H9 (cell line): ENCODE measurements around the gene CDC14A. TPM values are rescaled to one million over a fixed set of nuclear protein-coding genes. Genes with fewer than 3 reads are reported as not detected.

ENCODE experiments used
- DNase-seq: peaks from one replicate; pipeline ENCODE4 v3.0.0-alpha.2; 2017
- H2AFZ ChIP-seq: one replicate; pipeline ENCODE4 v1.6.1; 2013; ENCODE audit warnings: mild to moderate bottlenecking, low read length, control low read depth, moderate library complexity
- H2AK5ac ChIP-seq: 2 replicates; pipeline ENCODE4 v1.6.1; 2013; ENCODE audit warnings: low read length, control low read depth, mixed read lengths; ENCODE audit not compliant: insufficient read length
- H2BK120ac ChIP-seq: one replicate; pipeline ENCODE4 v1.6.1; 2013; ENCODE audit warnings: low read depth, mild to moderate bottlenecking, low read length, control low read depth, inconsistent platforms; ENCODE audit not compliant: poor library complexity, severe bottlenecking
- H2BK12ac ChIP-seq: 2 replicates; pipeline ENCODE4 v1.6.1; 2013; ENCODE audit warnings: low read length, control low read depth, mixed read lengths, low read depth; ENCODE audit not compliant: insufficient read length
- H2BK15ac ChIP-seq: 2 replicates; pipeline ENCODE4 v1.6.1; 2013; ENCODE audit warnings: low read depth, low read length, control low read depth
- H2BK20ac ChIP-seq: one replicate; pipeline ENCODE4 v1.6.1; 2013; ENCODE audit warnings: low read depth, mild to moderate bottlenecking, low read length, control low read depth, inconsistent platforms; ENCODE audit not compliant: poor library complexity, severe bottlenecking
- H2BK5ac ChIP-seq: 2 replicates; pipeline ENCODE4 v1.6.1; 2013; ENCODE audit warnings: low read length, control low read depth, mixed read lengths; ENCODE audit not compliant: insufficient read length
- H3K14ac ChIP-seq: 2 replicates; pipeline ENCODE4 v1.6.1; 2013; ENCODE audit warnings: low read length, control low read depth; ENCODE audit not compliant: insufficient read depth
- H3K18ac ChIP-seq: 2 replicates; pipeline ENCODE4 v1.6.1; 2013; ENCODE audit warnings: low read depth, mild to moderate bottlenecking, mixed read lengths, low read length, control low read depth; ENCODE audit not compliant: insufficient read length
- H3K23ac ChIP-seq: 2 replicates; pipeline ENCODE4 v1.6.1; 2013; ENCODE audit warnings: low read length, control low read depth, mixed read lengths, low read depth; ENCODE audit not compliant: insufficient read length
- H3K23me2 ChIP-seq: 2 replicates; pipeline ENCODE4 v1.6.1; 2013; ENCODE audit warnings: low read depth, mild to moderate bottlenecking, mixed read lengths, low read length, control low read depth; ENCODE audit not compliant: insufficient read length, poor library complexity, severe bottlenecking
- H3K27ac ChIP-seq: 2 replicates; pipeline ENCODE4 v1.5.1; 2013; ENCODE audit warnings: low read length, control low read depth, mixed read lengths, low read depth; ENCODE audit not compliant: insufficient read length
- H3K27me3 ChIP-seq: 2 replicates; pipeline ENCODE4 v1.6.1; 2013; ENCODE audit warnings: low read length, control low read depth, inconsistent platforms; ENCODE audit not compliant: insufficient read depth
- H3K4ac ChIP-seq: 2 replicates; pipeline ENCODE4 v1.6.1; 2013; ENCODE audit warnings: low read depth, mild to moderate bottlenecking, control low read depth, inconsistent platforms, low read length, moderate library complexity
- H3K4me1 ChIP-seq: 2 replicates; pipeline ENCODE4 v1.6.1; 2013; ENCODE audit warnings: low read length, control low read depth, inconsistent platforms; ENCODE audit not compliant: insufficient read depth
- H3K4me2 ChIP-seq: 2 replicates; pipeline ENCODE4 v1.6.1; 2013; ENCODE audit warnings: low read length, control low read depth, mixed read lengths; ENCODE audit not compliant: insufficient read length, insufficient read depth
- H3K56ac ChIP-seq: 2 replicates; pipeline ENCODE4 v1.6.1; 2013; ENCODE audit warnings: low read depth, mild to moderate bottlenecking, mixed read lengths, low read length, control low read depth; ENCODE audit not compliant: insufficient read length
- H3K79me1 ChIP-seq: 2 replicates; pipeline ENCODE4 v1.6.1; 2013; ENCODE audit warnings: low read depth, mild to moderate bottlenecking, moderate library complexity, low read length, control low read depth, inconsistent platforms; ENCODE audit not compliant: insufficient read depth, poor library complexity, severe bottlenecking
- H3K79me2 ChIP-seq: 2 replicates; pipeline ENCODE4 v1.6.1; 2013; ENCODE audit warnings: low read length, control low read depth, inconsistent platforms; ENCODE audit not compliant: insufficient read depth
- H3K9ac ChIP-seq: 2 replicates; pipeline ENCODE4 v1.6.1; 2013; ENCODE audit warnings: low read length, control low read depth, mixed read lengths; ENCODE audit not compliant: insufficient read length; ENCODE audit errors: extremely low read depth
- H3K9me3 ChIP-seq: one replicate; pipeline ENCODE4 v1.6.1; 2013; ENCODE audit warnings: low read depth, low read length, inconsistent platforms; ENCODE audit not compliant: control insufficient read depth
- H3T11ph ChIP-seq: one replicate; pipeline ENCODE4 v1.6.1; 2013; ENCODE audit warnings: mild to moderate bottlenecking, low read length, control low read depth, inconsistent platforms
- H4K20me1 ChIP-seq: one replicate; pipeline ENCODE4 v1.6.1; 2013; ENCODE audit not compliant: control insufficient read depth, insufficient read length, insufficient read depth
- H4K5ac ChIP-seq: 2 replicates; pipeline ENCODE4 v1.6.1; 2013; ENCODE audit warnings: low read depth, mild to moderate bottlenecking, mixed read lengths, low read length, control low read depth; ENCODE audit not compliant: insufficient read length
- H4K8ac ChIP-seq: replicated peaks from 2 replicates; pipeline ENCODE4 v1.6.1; 2013; ENCODE audit warnings: low read length, control low read depth, mixed read lengths, low read depth; ENCODE audit not compliant: insufficient read length
- H4K91ac ChIP-seq: 2 replicates; pipeline ENCODE4 v1.6.1; 2013; ENCODE audit warnings: low read depth, mild to moderate bottlenecking, moderate library complexity, mixed read lengths, low read length, control low read depth; ENCODE audit not compliant: insufficient read length
- H3K27ac Mint-ChIP-seq, 3 experiments: 2 replicates in 2 of 3; 3 replicates in 1 of 3; pipeline ENCODE4 v1.8.0; 2020 to 2021; ENCODE audit warnings: mixed read lengths in 3 of 3, mild to moderate bottlenecking in 1 of 3, moderate library complexity in 1 of 3
- H3K27me3 Mint-ChIP-seq: 2 replicates; pipeline ENCODE4 v1.8.0; 2021; ENCODE audit warnings: low read depth, mild to moderate bottlenecking, moderate library complexity, mixed read lengths
- H3K36me3 Mint-ChIP-seq, 3 experiments: 2 replicates in 2 of 3; 3 replicates in 1 of 3; pipeline ENCODE4 v1.8.0; 2020 to 2021; ENCODE audit warnings: low read depth in 3 of 3, mixed read lengths in 3 of 3; ENCODE audit not compliant: insufficient read depth in 1 of 3
- H3K4me1 Mint-ChIP-seq, 2 experiments: 2 replicates each; pipeline ENCODE4 v1.8.0; 2020; ENCODE audit warnings: mixed read lengths in 2 of 2
- H3K4me3 Mint-ChIP-seq, 2 experiments: 2 replicates in 1 of 2; 3 replicates in 1 of 2; pipeline ENCODE4 v1.8.0; 2020 to 2021; ENCODE audit warnings: mild to moderate bottlenecking in 2 of 2, mixed read lengths in 2 of 2, moderate library complexity in 1 of 2
- H3K9me3 Mint-ChIP-seq, 2 experiments: 2 replicates in 1 of 2; 3 replicates in 1 of 2; pipeline ENCODE4 v1.8.0; 2020; ENCODE audit warnings: mild to moderate bottlenecking in 2 of 2, mixed read lengths in 2 of 2, moderate library complexity in 1 of 2
- WGBS: extraction: QIAGEN DNeasy Blood & Tissue Kit; methylation state at CpG from one replicate; pipeline ENCODE4 v1.1.7; 2013; ENCODE audit warnings: missing lambda C conversion rate, low lambda C conversion rate, mixed read lengths; ENCODE audit not compliant: insufficient read length; ENCODE audit errors: extremely low coverage; 5-methylcytosine and 5-hydroxymethylcytosine counted together
- total RNA-seq: library from RNA; stranded (reverse); gene quantifications from 2 replicates; pipeline ENCODE4 v1.2.1, GENCODE V29; 2021
- TF ChIP-seq, protein P1 (sequence below): fragments of 200-600 bp; sonication (generic); conservative IDR thresholded peaks from 3 replicates; pipeline ENCODE4 v1.8.0; 2021; ENCODE audit warnings: antibody characterized with exemption, mild to moderate bottlenecking

CDC14A gene
- total RNA-seq, 1 experiment from 2014 or later = 8.9 TPM

GRCh38 chr1:100398648-100399047 is 46.3 kb downstream of the CDC14A start:
- H3K36me3 Mint-ChIP-seq = peaks cover 0 to 2% (median 0%) of the 10 kb centered on the region in 3 experiments; a peak in 2 of 7 replicates
- no CpG with 5 or more reads among the region's 2 CpGs for WGBS
- H2BK120ac ChIP-seq = no peak overlapping the region

More at GRCh38 chr1:100398648-100399047, 46.3 kb downstream of the CDC14A start:
- H4K5ac ChIP-seq = no peak overlapping the region
- TF ChIP-seq, protein P1, sequence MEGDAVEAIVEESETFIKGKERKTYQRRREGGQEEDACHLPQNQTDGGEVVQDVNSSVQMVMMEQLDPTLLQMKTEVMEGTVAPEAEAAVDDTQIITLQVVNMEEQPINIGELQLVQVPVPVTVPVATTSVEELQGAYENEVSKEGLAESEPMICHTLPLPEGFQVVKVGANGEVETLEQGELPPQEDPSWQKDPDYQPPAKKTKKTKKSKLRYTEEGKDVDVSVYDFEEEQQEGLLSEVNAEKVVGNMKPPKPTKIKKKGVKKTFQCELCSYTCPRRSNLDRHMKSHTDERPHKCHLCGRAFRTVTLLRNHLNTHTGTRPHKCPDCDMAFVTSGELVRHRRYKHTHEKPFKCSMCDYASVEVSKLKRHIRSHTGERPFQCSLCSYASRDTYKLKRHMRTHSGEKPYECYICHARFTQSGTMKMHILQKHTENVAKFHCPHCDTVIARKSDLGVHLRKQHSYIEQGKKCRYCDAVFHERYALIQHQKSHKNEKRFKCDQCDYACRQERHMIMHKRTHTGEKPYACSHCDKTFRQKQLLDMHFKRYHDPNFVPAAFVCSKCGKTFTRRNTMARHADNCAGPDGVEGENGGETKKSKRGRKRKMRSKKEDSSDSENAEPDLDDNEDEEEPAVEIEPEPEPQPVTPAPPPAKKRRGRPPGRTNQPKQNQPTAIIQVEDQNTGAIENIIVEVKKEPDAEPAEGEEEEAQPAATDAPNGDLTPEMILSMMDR = no peak
- H4K91ac ChIP-seq = no peak overlapping the region
- H2BK15ac ChIP-seq = no peak overlapping the region; the same call in 1 of the 2 replicates
- Mint-ChIP-seq H3K9me3 (no peaks in the 10 kb centered on the region), H3K27ac (peak overlapping the region in 1 of 3 experiments; percentile 59; a peak in 3 of 7 replicates), H3K27me3 (no peaks in the 10 kb centered on the region), H3K4me3 (no peak overlapping the region), H3K4me1 (peaks cover 5 to 15% of the 10 kb centered on the region in 2 experiments)
- no peak overlapping the region for H3K56ac ChIP-seq
- H3K23ac ChIP-seq = no peak overlapping the region
- H3T11ph ChIP-seq = no peak overlapping the region
- no peak overlapping the region for H2AK5ac ChIP-seq
- no peaks in the 10 kb centered on the region for H3K79me2 ChIP-seq
- H3K14ac ChIP-seq = no peak overlapping the region
- H4K8ac ChIP-seq = no peak overlapping the region
- H3K9me3 ChIP-seq = no peaks in the 10 kb centered on the region
- peaks cover 5% of the 10 kb centered on the region for H3K79me1 ChIP-seq
- no peak overlapping the region for H3K4me2 ChIP-seq
- no peaks in the 10 kb centered on the region for H4K20me1 ChIP-seq
- no peak for DNase-seq
- no peak overlapping the region for H3K9ac ChIP-seq
- H3K18ac ChIP-seq = no peak overlapping the region
- no peak overlapping the region for H3K4ac ChIP-seq
- H2BK20ac ChIP-seq = no peak overlapping the region
- H3K4me1 ChIP-seq = no peaks in the 10 kb centered on the region
- no peak overlapping the region for H2AFZ ChIP-seq
- H2BK5ac ChIP-seq = peak overlapping the region; percentile 83
- H3K23me2 ChIP-seq = no peaks in the 10 kb centered on the region
- H3K27ac ChIP-seq = no peak overlapping the region
- no peak overlapping the region for H2BK12ac ChIP-seq
- H3K27me3 ChIP-seq = no peaks in the 10 kb centered on the region
